SK-N-SH (cell line): ENCODE results near the gene CNEP1R1. TPM values are rescaled to one million over a fixed set of nuclear protein-coding genes. Genes with fewer than 3 reads are reported as not detected.

Source experiments
- CTCF ChIA-PET: fragments of 300-600, 350-600 bp; formaldehyde crosslinking; extraction: SDS; loops from one replicate; lab custom pipeline; 2021; lab: Yijun Ruan, JAX
- POLR2A ChIA-PET: fragments of 350-600 bp; sonication (Branson Sonifier 250); formaldehyde crosslinking; extraction: SDS; loops from one replicate; lab custom pipeline; 2020; ENCODE audit warnings: antibody characterized with exemption, inconsistent platforms; lab: Yijun Ruan, JAX
- DNase-seq: peaks from one replicate; pipeline ENCODE4 v3.0.0; 2012
- H2AFZ ChIP-seq: fragments of 200-600 bp; sonication (generic); 2 replicates; pipeline ENCODE4 v1.8.1; 2016; ENCODE audit warnings: antibody characterized with exemption, mild to moderate bottlenecking, low read depth
- H3F3A ChIP-seq: fragments of 200-600 bp; sonication (generic); replicated peaks from 2 replicates; pipeline ENCODE3; 2016; ENCODE audit warnings: antibody characterized with exemption, mild to moderate bottlenecking; ENCODE audit not compliant: insufficient read depth
- H3K27ac ChIP-seq, 2 experiments: fragments of 200-500 bp in 1 of 2; fragments of 200-600 bp in 1 of 2; sonication (Bioruptor generic) in 1 of 2; sonication (generic), shearing (Covaris generic) in 1 of 2; 2 replicates each; pipeline versions ENCODE4 v1.5.1 to v1.6.1; 2014 to 2016; ENCODE audit warnings: low read depth in 2 of 2, inconsistent platforms in 1 of 2, low read length in 1 of 2, mild to moderate bottlenecking in 1 of 2, mixed read lengths in 1 of 2
- H3K27me3 ChIP-seq: fragments of 200-600 bp; sonication (generic), shearing (Covaris generic); 2 replicates; pipeline ENCODE4 v1.6.1; 2016; ENCODE audit warnings: mixed run types; ENCODE audit not compliant: insufficient read depth
- H3K36me3 ChIP-seq, 2 experiments: fragments of 200-500 bp in 1 of 2; fragments of 200-600 bp in 1 of 2; sonication (Bioruptor generic) in 1 of 2; sonication (generic) in 1 of 2; replicated peaks in 1 of 2; 2 replicates each; pipeline versions ENCODE3 to v1.5.1; 2014 to 2016; ENCODE audit warnings: low read length in 1 of 2, mild to moderate bottlenecking in 1 of 2; ENCODE audit not compliant: insufficient read depth in 2 of 2, control insufficient read depth in 1 of 2
- H3K4me1 ChIP-seq, 2 experiments: fragments of 200-500 bp in 1 of 2; fragments of 200-600 bp in 1 of 2; sonication (Bioruptor generic) in 1 of 2; sonication (generic), shearing (Covaris generic) in 1 of 2; 2 replicates each; pipeline versions ENCODE4 v1.5.1 to v1.6.1; 2014 to 2016; ENCODE audit warnings: low read depth in 1 of 2, low read length in 1 of 2, mixed run types in 1 of 2; ENCODE audit not compliant: insufficient read depth in 2 of 2, control insufficient read depth in 1 of 2
- H3K4me2 ChIP-seq: fragments of 200-600 bp; sonication (generic), shearing (Covaris generic); 2 replicates; pipeline ENCODE4 v1.6.1; 2017; ENCODE audit warnings: mixed run types
- H3K4me3 ChIP-seq, 2 experiments: fragments of 200-500 bp in 1 of 2; fragments of 200-600 bp in 1 of 2; sonication (Bioruptor generic) in 1 of 2; sonication (generic), shearing (Covaris generic) in 1 of 2; 2 replicates each; pipeline versions ENCODE4 v1.5.1 to v1.8.1; 2014 to 2016; ENCODE audit warnings: low read depth in 2 of 2, inconsistent platforms in 1 of 2, low read length in 1 of 2, mild to moderate bottlenecking in 1 of 2, mixed read lengths in 1 of 2, moderate library complexity in 1 of 2
- H3K79me2 ChIP-seq: fragments of 200-600 bp; sonication (generic); 2 replicates; pipeline ENCODE4 v1.8.1; 2017; ENCODE audit warnings: mild to moderate bottlenecking; ENCODE audit not compliant: insufficient read depth
- H3K9ac ChIP-seq: fragments of 200-600 bp; sonication (generic); 2 replicates; pipeline ENCODE4 v1.6.1; 2017; ENCODE audit warnings: mixed run types
- H3K9me2 ChIP-seq: fragments of 200-600 bp; sonication (generic); 2 replicates; pipeline ENCODE4 v1.6.1; 2017; ENCODE audit warnings: mixed run types
- H3K9me3 ChIP-seq: fragments of 200-600 bp; sonication (generic); 2 replicates; pipeline ENCODE4 v1.6.1; 2017; ENCODE audit warnings: mixed run types, mild to moderate bottlenecking, moderate library complexity
- H4K20me1 ChIP-seq: fragments of 200-600 bp; sonication (generic); 2 replicates; pipeline ENCODE4 v1.6.1; 2017; ENCODE audit warnings: mild to moderate bottlenecking, mixed run types; ENCODE audit not compliant: insufficient read depth
- EP300 ChIP-seq, 2 experiments: IDR thresholded peaks; 2 replicates each; pipeline versions ENCODE4 v1.4.0 to v1.6.1; 2012; ENCODE audit warnings: borderline replicate concordance in 1 of 2, low read depth in 1 of 2, low read length in 1 of 2
- FOXJ3 ChIP-seq: sonication (generic); formaldehyde crosslinking; IDR thresholded peaks from 2 replicates; pipeline ENCODE4 v1.5.1; 2020; ENCODE audit warnings: mild to moderate bottlenecking, missing genetic modification reagents
- FOXM1 ChIP-seq: IDR thresholded peaks from 2 replicates; pipeline ENCODE4 v1.4.0; 2012; ENCODE audit warnings: low read depth, mild to moderate bottlenecking
- GABPA ChIP-seq: IDR thresholded peaks from 2 replicates; pipeline ENCODE4 v1.4.0; 2012; ENCODE audit warnings: low read depth, mild to moderate bottlenecking
- NFIC ChIP-seq: IDR thresholded peaks from 2 replicates; pipeline ENCODE4 v1.4.0; 2012; ENCODE audit warnings: borderline replicate concordance
- NRF1 ChIP-seq: IDR thresholded peaks from 2 replicates; pipeline ENCODE4 v1.6.1; 2012; ENCODE audit warnings: low read depth, mild to moderate bottlenecking, low read length
- PBX3 ChIP-seq: IDR thresholded peaks from 2 replicates; pipeline ENCODE4; 2012
- RAD21 ChIP-seq: IDR thresholded peaks from 2 replicates; pipeline ENCODE4 v1.6.1; 2012; ENCODE audit warnings: mild to moderate bottlenecking, low read length
- RCOR1 ChIP-seq: fragments of 150-350 bp; IDR thresholded peaks from 2 replicates; pipeline ENCODE4 v1.6.1; 2017; ENCODE audit warnings: antibody characterized with exemption, low read length
- RFX5 ChIP-seq: IDR thresholded peaks from 2 replicates; pipeline ENCODE4 v1.6.1; 2012; ENCODE audit warnings: mild to moderate bottlenecking, improper control_type of control experiment, low read length
- RXRA ChIP-seq: IDR thresholded peaks from 2 replicates; pipeline ENCODE4 v1.4.0; 2012; ENCODE audit warnings: low read depth, mild to moderate bottlenecking, borderline replicate concordance
- TEAD4 ChIP-seq: IDR thresholded peaks from 2 replicates; pipeline ENCODE4 v1.4.0; 2012; ENCODE audit warnings: mild to moderate bottlenecking, borderline replicate concordance; ENCODE audit not compliant: insufficient read depth
- ZBTB33 ChIP-seq: IDR thresholded peaks from 2 replicates; pipeline ENCODE4 v1.4.0; 2012; ENCODE audit warnings: low read depth, borderline replicate concordance
- WGBS: methylation state at CpG from one replicate; pipeline ENCODE4 v1.1.6; 2017; ENCODE audit warnings: low lambda C conversion rate; 5-methylcytosine and 5-hydroxymethylcytosine counted together
- polyA plus RNA-seq, 3 experiments: library from polyadenylated mRNA; depleted of rRNA; stranded (reverse); fragments of >200 nt; gene quantifications; 2 replicates each; pipeline ENCODE4 v1.2.3, GENCODE V29; 2012
- TF ChIP-seq, protein P1 (sequence below): IDR thresholded peaks from 2 replicates; pipeline ENCODE4 v1.6.1; 2012; ENCODE audit warnings: mild to moderate bottlenecking, low read depth, low read length, moderate library complexity
- TF ChIP-seq, protein P2 (sequence below): IDR thresholded peaks from 2 replicates; pipeline ENCODE4 v1.4.0; 2012; ENCODE audit warnings: low read depth, borderline replicate concordance
- TF ChIP-seq, protein P3 (sequence below): IDR thresholded peaks from 2 replicates; pipeline ENCODE4 v1.4.0; 2012; ENCODE audit warnings: low read depth

The CNEP1R1 gene
- polyA plus RNA-seq, 1 of the 3 experiments (the other 2 are of a cell fraction): 19.2 TPM

DNA sequence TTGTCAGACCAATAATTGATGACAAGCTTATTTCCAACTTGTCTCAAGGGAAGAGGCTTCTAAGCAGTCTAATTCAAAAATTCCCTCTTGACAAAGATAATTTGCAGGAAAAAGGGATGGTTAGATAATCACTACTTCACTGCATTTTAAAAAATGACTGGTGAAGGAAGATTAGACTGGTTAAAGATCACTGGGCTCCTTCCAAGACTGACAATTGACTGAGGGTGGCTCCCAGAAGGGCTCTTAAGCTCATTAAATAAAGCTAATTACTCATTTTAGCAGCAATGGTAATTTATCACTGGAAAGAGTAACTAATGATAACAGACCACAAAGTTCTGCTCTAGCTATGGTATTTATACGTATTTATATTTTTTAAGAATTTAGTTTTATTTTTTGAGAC, 36.3 kb downstream of the CNEP1R1 start:
- CTCF ChIA-PET: interaction anchor here (0.6 to 1.0 kb wide), 2 partner anchors 36 to 544 kb away, joined by 3 to 5 read pairs; partner anchors contain the start of gene CNEP1R1

More for the DNA sequence above, 36.3 kb downstream of the CNEP1R1 start:
- Histone ChIP-seq H3K4me1 (peaks cover 0 to 2% of the 10 kb centered on the region in 2 experiments; a peak in 1 of 4 replicates), H3K36me3 (no peaks in the 10 kb centered on the region), H3K27ac (no peak overlapping the region), H3K9me2 (no peaks in the 10 kb centered on the region), H3K27me3 (no peaks in the 10 kb centered on the region), H3K79me2 (0 out of 2 replicates have a peak, but pooled peaks cover under 1% of the 10 kb centered on the region), H2AFZ (no peak overlapping the region), H3K4me3 (no peak overlapping the region), H3F3A (no peaks in the 10 kb centered on the region), H4K20me1 (no peaks in the 10 kb centered on the region), H3K9me3 (no peaks in the 10 kb centered on the region), H3K9ac (no peak overlapping the region), H3K4me2 (no peak overlapping the region)
- no peak for DNase-seq
- TF ChIP-seq PBX3 (no peak), RCOR1 (no peak), NRF1 (no peak), NFIC (no peak), RFX5 (no peak), EP300 (IDR thresholded peaks at IDR 0.05; ENCODE audit: borderline replicate concordance in 1 of 2, low read depth in 1 of 2, low read length in 1 of 2) (no peak), GABPA (no peak), FOXJ3 (CRISPR knock-in tag) (no peak), RAD21 (no peak), TEAD4 (no peak), RXRA (no peak), FOXM1 (no peak), ZBTB33 (no peak)
- TF ChIP-seq, protein P1, sequence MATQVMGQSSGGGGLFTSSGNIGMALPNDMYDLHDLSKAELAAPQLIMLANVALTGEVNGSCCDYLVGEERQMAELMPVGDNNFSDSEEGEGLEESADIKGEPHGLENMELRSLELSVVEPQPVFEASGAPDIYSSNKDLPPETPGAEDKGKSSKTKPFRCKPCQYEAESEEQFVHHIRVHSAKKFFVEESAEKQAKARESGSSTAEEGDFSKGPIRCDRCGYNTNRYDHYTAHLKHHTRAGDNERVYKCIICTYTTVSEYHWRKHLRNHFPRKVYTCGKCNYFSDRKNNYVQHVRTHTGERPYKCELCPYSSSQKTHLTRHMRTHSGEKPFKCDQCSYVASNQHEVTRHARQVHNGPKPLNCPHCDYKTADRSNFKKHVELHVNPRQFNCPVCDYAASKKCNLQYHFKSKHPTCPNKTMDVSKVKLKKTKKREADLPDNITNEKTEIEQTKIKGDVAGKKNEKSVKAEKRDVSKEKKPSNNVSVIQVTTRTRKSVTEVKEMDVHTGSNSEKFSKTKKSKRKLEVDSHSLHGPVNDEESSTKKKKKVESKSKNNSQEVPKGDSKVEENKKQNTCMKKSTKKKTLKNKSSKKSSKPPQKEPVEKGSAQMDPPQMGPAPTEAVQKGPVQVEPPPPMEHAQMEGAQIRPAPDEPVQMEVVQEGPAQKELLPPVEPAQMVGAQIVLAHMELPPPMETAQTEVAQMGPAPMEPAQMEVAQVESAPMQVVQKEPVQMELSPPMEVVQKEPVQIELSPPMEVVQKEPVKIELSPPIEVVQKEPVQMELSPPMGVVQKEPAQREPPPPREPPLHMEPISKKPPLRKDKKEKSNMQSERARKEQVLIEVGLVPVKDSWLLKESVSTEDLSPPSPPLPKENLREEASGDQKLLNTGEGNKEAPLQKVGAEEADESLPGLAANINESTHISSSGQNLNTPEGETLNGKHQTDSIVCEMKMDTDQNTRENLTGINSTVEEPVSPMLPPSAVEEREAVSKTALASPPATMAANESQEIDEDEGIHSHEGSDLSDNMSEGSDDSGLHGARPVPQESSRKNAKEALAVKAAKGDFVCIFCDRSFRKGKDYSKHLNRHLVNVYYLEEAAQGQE: no peak
- TF ChIP-seq, protein P2, sequence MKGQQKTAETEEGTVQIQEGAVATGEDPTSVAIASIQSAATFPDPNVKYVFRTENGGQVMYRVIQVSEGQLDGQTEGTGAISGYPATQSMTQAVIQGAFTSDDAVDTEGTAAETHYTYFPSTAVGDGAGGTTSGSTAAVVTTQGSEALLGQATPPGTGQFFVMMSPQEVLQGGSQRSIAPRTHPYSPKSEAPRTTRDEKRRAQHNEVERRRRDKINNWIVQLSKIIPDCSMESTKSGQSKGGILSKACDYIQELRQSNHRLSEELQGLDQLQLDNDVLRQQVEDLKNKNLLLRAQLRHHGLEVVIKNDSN: no peak
- TF ChIP-seq, protein P3, sequence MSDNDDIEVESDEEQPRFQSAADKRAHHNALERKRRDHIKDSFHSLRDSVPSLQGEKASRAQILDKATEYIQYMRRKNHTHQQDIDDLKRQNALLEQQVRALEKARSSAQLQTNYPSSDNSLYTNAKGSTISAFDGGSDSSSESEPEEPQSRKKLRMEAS: no peak
- POLR2A ChIA-PET: no interaction called here
- WGBS: 54% methylated on average over 1 of the region's 1 CpG
